GM21529 (cell line): Measurements from ENCODE around the gene TXN2.
"Not testable (repeated sequence)": the region's sequence is repeated elsewhere in the genome, so short reads cannot be mapped to it uniquely, and the experiment has no call there.

Experiments used
- ATAC-seq: cut with Tn5 transposase; IDR thresholded peaks from one replicate; pipeline ENCODE4 v1.9.1; 2021; ENCODE audit not compliant: unreplicated experiment

TXN2 gene

GRCh38 chr22:36432592-36433317 is 48.7 kb downstream of the TXN2 start:
- no peak for ATAC-seq

DNA sequence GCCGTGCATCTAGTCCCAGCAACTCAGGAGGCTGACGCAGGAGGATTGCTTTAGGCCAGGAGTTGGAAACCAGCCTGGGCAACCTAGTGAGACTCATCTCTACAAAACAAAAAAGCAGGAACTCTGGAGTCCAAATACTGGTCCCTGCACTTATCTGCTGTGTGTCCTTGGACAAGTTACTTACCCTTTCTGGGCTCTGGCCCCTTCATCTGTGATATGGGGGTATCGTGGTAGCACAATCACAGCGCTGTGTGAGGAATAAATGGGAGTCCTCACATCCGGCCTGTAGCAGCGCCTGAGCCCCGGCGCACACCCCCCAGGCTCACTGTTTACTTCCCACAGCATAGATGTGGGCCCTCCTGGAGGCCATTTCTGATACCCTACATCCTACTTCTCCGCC is 49.5 kb downstream of the TXN2 start:
- ATAC-seq = no peak

- ATAC-seq = no peak
Observed at GRCh38 chr22:36430863-36431262, 50.6 kb downstream of the TXN2 start.

GRCh38 chr22:36427952-36428351 is 53.5 kb downstream of the TXN2 start:
- ATAC-seq = not testable (repeated sequence)

DNA sequence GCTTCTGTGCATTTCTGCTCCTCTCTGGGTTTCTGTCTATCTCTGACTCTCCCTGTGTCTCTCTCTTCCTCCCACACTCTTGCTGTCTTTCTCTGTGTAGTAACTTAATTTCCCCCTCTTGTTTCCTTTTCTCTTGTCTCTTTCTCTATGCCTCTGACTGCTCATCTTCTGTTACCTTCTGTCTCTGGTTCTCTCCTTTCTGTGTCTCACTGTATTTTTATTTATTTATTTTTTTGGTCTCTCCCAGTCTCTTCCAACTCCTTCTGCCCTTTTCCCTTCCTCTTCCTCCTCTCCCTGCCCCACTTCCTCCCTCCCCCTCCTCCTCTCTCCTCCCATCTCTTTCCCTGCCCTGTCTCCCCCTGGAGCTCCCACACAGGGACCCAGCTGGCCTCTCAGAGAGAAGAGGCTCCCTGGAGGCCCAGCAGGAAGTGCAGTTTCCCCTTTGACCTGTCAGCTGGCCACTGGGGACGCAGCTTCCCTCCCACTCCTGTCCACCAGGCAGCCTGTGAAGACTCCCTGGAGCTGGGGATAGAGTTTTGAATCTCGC is 55.4 kb downstream of the TXN2 start:
- no peak for ATAC-seq

- ATAC-seq = no peak
Observed at GRCh38 chr22:36424901-36425579, 56.4 kb downstream of the TXN2 start.

DNA sequence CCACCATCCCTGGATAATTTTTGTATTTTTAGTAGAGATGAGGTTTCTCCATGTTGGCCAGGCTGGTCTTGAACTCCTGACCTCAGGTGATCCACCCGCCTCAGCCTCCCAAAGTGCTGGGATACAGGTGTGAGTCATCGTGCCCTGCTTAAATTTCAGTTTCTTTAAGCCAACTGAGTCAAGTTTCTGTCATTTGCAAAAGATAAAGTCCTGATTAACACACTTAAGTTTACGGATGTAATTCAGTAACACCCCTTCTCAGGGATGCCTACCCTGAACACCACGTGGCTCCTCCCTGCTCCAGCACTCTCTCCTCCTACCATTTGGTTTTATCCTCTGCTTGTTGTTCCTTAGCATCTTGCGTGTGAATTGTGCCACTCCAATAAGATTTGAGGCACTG is 57.0 kb downstream of the TXN2 start:
- ATAC-seq = not testable (repeated sequence)

- no peak for ATAC-seq
Observed at GRCh38 chr22:36423461-36424404, 57.7 kb downstream of the TXN2 start.

DNA sequence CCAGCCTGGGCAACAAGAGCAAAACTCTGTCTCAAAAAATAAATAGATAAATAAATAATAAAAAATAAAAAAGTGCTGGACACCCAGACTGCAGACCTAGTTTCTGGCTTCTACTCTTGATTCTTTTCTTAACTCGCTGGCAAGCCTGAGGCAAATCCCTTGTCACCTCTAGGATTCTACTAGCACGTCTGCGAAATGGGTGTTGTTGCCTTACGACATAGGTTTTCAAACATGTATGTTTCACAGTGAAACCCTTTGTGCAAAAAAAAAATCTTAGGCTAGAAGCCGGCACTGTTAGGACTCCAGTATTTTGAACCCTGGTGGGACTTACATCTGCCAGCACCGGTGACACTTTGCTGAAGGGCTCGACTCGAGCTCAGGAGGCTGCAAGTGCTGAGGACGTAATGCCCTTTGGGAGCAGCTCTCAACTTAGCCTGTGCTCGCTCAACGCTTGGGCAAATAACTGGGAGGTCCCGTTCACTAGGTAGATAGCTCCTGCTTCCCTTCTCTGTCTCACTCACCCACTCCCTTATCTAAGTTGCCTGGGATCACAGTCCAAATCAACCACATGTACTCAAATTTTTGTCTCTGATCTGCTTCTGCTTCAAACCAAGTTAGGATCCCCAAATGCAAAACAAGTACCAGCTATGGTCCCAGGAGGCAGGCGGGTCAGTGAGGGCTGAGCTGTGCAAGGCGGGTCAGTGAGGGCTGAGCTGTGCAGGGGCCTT is 59.0 kb downstream of the TXN2 start:
- ATAC-seq = no peak

GRCh38 chr22:36419912-36420882 is 61.2 kb downstream of the TXN2 start:
- no peak for ATAC-seq

- no peak for ATAC-seq
Observed at GRCh38 chr22:36419177-36419911, 62.1 kb downstream of the TXN2 start.

GRCh38 chr22:36417281-36417686 is 64.2 kb downstream of the TXN2 start:
- ATAC-seq = no peak
